Astrocyte (in vitro differentiated cells and primary cell): Measurements from ENCODE around the gene RMI2.
A peak's percentile ranks its signal among the peaks of the same experiment; 100 is the strongest.

Experiments
- CTCF ChIP-seq: IDR thresholded peaks from 2 replicates; pipeline ENCODE4 v1.5.1; 2011; ENCODE audit warnings: low read depth, mild to moderate bottlenecking, inconsistent platforms, low read length, moderate library complexity; ENCODE audit not compliant: insufficient read depth
- EZH2 ChIP-seq: IDR thresholded peaks from 2 replicates; pipeline ENCODE4 v1.6.1; 2012; ENCODE audit warnings: mild to moderate bottlenecking, low read length, inconsistent platforms; ENCODE audit not compliant: insufficient read depth

- TF ChIP-seq CTCF = peak; percentile 41
- no peak for TF ChIP-seq EZH2
Observed at GRCh38 chr16:11386791-11387546, 41.7 kb downstream of the RMI2 start.
